NB4 (cell line): ENCODE results near the gene SCGB1D1.

ENCODE experiments used
- MYC ChIP-seq: IDR thresholded peaks from 2 replicates; pipeline ENCODE4 v1.6.1; 2011; ENCODE audit warnings: low read depth, low read length
- POLR2A ChIP-seq: IDR thresholded peaks from 2 replicates; pipeline ENCODE4 v1.6.1; 2011; ENCODE audit warnings: mild to moderate bottlenecking; ENCODE audit not compliant: insufficient read length; ENCODE audit errors: extremely low read depth
- TF ChIP-seq, protein P1 (sequence below): IDR thresholded peaks from 2 replicates; pipeline ENCODE4 v1.6.1; 2011; ENCODE audit warnings: low read depth, low read length
- TF ChIP-seq, protein P2 (sequence below): IDR thresholded peaks from one replicate; pipeline ENCODE4 v1.5.1; 2012; ENCODE audit warnings: low read depth, low read length

DNA sequence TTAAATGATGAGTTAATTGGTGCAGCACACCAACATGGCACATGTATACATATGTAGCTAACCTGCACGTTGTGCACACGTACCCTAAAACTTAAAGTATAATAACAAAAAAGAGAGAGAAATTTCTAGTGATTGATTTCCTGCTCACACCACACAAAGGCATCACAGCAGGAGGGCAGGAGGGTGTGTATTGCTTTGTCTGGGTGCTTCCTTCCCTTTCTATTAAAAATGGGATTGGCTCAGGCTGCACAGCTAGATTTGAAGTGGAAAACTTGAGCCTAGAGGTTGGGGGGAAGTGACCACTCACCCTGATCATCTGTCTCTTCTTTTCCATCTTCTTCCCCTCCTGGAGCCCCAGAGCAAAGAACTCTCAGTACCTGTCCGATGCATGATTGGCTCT, 51.1 kb downstream of the SCGB1D1 start:
- TF ChIP-seq, protein P1, sequence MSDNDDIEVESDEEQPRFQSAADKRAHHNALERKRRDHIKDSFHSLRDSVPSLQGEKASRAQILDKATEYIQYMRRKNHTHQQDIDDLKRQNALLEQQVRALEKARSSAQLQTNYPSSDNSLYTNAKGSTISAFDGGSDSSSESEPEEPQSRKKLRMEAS, result no peak
- TF ChIP-seq, protein P2, sequence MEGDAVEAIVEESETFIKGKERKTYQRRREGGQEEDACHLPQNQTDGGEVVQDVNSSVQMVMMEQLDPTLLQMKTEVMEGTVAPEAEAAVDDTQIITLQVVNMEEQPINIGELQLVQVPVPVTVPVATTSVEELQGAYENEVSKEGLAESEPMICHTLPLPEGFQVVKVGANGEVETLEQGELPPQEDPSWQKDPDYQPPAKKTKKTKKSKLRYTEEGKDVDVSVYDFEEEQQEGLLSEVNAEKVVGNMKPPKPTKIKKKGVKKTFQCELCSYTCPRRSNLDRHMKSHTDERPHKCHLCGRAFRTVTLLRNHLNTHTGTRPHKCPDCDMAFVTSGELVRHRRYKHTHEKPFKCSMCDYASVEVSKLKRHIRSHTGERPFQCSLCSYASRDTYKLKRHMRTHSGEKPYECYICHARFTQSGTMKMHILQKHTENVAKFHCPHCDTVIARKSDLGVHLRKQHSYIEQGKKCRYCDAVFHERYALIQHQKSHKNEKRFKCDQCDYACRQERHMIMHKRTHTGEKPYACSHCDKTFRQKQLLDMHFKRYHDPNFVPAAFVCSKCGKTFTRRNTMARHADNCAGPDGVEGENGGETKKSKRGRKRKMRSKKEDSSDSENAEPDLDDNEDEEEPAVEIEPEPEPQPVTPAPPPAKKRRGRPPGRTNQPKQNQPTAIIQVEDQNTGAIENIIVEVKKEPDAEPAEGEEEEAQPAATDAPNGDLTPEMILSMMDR, result no peak
- no peak for TF ChIP-seq POLR2A
- no peak for TF ChIP-seq MYC
